ENCODE measurements around the gene FGD2.

Gene FGD2

DNA sequence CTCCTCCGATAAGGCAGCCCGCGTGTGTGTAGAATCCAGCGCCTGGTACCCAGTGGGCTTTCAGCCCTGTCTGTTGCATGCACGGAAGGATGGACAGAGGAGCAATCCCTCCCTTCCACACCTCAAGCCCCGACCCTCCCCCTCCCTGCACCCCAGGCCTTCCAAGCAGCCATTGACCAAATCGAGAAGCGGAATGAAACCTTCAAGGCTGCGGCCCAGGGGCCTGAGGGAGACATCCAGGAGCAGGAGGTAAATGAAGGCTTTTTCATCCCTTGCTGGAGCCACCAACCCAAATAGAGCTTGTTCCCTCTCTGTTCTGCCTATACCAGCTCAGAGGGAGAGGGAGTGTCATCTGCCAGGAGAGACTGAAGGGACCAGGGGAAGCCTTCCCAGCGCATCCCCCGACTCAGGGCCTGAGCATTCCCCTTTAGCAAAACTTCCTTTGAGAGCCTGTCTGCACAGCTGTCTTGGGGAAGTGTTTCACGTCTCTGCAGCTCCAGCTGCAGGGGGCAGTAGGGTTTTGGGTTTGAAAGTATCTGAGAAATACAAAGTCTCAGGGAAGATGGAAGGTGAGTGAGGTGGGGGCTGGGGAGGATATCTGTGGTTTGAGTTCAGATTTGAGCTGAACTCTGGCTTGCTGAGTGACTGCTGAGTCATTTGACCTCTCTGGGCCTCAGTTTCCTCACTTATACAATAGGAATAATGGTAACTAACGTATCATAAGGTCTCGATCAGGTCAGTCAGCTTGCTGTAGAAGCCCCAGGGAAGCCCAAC is 16.1 kb downstream of the FGD2 start:
- no peak overlapping the region for H3K4me3 ChIP-seq (ENCODE audit: low read depth, low read length)
- TF ChIP-seq, protein P1, sequence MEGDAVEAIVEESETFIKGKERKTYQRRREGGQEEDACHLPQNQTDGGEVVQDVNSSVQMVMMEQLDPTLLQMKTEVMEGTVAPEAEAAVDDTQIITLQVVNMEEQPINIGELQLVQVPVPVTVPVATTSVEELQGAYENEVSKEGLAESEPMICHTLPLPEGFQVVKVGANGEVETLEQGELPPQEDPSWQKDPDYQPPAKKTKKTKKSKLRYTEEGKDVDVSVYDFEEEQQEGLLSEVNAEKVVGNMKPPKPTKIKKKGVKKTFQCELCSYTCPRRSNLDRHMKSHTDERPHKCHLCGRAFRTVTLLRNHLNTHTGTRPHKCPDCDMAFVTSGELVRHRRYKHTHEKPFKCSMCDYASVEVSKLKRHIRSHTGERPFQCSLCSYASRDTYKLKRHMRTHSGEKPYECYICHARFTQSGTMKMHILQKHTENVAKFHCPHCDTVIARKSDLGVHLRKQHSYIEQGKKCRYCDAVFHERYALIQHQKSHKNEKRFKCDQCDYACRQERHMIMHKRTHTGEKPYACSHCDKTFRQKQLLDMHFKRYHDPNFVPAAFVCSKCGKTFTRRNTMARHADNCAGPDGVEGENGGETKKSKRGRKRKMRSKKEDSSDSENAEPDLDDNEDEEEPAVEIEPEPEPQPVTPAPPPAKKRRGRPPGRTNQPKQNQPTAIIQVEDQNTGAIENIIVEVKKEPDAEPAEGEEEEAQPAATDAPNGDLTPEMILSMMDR (IDR thresholded peaks at IDR 0.05; ENCODE audit: low read depth, low read length): peak; percentile 64

DNA sequence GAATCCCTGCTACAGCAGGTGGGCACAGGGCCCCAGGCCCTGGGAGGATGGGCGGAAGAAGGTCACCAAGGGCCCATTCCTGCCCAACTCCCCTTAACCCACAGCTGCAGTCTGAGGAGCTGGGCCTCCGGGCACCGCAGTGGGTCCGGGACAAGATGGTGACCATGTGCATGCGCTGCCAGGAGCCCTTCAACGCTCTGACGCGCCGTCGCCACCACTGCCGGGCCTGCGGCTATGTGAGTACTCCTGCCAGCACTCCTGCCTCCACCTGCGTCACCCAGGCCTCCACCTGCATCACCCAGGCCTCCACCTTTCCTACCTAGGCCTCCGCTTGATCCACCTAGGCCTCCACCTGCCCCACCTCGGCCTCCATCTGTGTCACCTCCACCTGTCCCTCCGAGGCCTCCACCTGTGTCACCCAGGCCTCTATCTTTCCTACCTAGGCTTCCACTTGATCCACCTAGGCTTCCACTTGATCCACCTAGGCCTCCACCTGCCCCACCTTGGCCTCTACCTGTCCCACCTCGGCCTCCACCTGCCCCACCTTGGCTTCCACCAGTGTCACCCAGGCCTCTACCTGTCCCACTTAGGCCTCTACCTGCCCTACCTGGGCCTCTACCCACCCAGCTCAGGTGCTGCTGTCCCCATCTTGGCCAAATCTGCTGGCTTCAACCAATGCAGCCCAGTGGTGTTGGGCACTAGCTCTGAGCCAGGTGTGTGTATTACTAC is 16.8 kb downstream of the FGD2 start:
- TF ChIP-seq, protein P1 (IDR thresholded peaks at IDR 0.05; ENCODE audit: low read depth, low read length): no peak

DNA sequence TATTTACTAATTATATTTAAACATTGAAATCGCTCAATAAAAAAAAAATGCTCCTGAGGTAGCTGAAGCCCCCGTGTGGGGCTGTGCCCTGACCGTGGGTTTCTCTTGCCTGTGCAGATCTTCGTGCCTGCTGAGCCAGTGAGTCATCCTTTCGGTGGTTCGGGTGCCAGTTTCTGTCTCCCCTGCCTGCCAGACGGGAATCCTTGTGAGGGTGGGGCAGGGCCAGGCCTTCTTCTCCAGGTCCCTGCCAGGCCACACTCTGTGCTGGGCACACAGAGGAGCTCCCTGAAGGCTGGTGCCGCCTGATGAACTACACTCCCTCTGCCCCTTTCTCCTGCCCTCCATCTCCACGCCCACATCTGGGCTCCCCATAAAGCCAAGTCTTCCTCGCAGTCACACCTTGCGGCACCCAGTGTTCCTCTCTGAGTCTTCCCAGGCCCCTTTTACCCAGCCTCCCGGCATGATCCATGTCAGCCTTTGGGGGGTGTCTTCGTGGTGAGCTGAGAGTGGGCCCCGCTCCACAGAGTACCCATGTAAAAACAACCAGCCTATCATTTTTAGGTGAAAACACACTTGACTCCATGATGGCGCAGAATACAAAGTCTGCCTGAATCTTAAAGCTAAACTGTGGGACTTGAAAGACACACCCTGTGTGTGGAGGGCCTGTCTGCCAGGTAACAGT is 19.3 kb downstream of the FGD2 start:
- H3K4me3 ChIP-seq (ENCODE audit: low read depth, low read length): no peak overlapping the region
- TF ChIP-seq, protein P1 (IDR thresholded peaks at IDR 0.05; ENCODE audit: low read depth, low read length): no peak

More for the DNA sequence above, 16.8 kb downstream of the FGD2 start:
- H3K4me3 ChIP-seq (ENCODE audit: low read depth, low read length): no peak overlapping the region

DNA sequence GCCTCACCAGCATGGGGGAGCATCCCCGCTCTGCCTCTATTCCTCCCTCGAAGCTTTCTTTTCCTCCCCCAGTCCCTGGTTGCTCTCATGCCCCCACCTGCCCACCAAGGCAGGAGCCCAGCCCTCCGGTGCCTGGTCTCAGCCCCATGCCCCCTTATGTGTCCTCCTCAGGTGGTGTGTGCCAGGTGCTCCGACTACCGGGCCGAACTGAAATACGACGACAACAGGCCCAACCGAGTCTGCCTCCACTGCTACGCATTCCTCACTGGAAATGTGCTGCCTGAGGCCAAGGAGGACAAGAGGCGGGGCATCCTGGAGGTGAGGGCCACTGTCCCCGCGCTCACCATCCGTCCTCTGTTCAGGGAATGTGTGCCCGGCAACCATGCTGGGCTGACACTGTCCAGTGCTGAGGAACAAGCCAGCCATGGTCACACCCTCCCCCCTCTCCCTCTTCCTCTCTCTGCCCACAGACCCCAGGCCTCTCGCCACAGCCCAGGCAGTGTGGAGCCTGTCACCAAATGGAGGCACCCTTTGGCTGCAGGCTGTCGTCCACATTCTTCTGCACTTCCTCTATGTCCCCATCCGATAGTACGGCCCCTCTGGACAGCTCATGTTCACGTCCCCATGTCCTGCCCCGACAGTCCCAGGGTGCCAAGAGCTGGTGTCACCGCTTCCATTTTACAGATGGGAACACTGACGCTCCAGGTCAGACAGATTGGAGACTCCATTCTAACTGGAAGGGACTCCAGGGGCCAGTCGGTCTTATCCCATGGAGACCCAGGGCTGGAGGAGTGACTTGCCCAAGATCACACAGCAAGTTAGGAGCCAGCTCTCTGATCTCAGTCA is 20.4 kb downstream of the FGD2 start:
- TF ChIP-seq, protein P1 (IDR thresholded peaks at IDR 0.05; ENCODE audit: low read depth, low read length): no peak
- H3K4me3 ChIP-seq (ENCODE audit: low read depth, low read length): no peak overlapping the region

DNA sequence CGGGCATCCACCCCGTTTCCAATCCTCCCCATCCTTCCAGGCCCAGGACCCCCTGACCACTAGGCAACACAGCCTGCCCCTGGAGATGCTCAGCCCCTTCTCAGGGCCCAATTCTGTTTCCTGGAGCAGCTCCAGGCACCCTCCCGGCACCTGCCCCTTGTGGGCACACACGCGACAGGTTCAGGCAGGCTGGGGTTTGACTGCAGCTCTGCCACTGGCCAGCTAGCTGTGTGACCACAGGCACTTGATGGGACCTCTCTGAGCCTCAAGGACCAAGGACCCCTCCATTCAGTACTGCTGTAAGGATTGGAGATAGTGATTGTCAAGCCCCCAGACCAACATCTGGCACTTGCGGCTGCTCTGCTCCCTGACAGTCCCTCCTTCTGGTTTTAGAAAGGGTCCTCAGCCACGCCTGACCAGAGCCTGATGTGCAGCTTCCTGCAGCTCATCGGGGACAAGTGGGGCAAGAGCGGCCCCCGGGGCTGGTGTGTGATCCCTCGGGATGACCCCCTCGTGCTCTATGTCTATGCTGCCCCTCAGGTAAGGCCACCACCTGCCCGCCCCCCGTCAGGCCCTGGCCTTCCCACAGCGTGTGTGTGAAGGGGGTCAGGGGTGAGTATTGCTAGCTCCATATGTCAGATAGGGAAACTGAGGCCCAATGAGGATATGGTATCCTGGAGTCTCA is 21.7 kb downstream of the FGD2 start:
- TF ChIP-seq, protein P1 (IDR thresholded peaks at IDR 0.05; ENCODE audit: low read depth, low read length): no peak
- no peak overlapping the region for H3K4me3 ChIP-seq (ENCODE audit: low read depth, low read length)

DNA sequence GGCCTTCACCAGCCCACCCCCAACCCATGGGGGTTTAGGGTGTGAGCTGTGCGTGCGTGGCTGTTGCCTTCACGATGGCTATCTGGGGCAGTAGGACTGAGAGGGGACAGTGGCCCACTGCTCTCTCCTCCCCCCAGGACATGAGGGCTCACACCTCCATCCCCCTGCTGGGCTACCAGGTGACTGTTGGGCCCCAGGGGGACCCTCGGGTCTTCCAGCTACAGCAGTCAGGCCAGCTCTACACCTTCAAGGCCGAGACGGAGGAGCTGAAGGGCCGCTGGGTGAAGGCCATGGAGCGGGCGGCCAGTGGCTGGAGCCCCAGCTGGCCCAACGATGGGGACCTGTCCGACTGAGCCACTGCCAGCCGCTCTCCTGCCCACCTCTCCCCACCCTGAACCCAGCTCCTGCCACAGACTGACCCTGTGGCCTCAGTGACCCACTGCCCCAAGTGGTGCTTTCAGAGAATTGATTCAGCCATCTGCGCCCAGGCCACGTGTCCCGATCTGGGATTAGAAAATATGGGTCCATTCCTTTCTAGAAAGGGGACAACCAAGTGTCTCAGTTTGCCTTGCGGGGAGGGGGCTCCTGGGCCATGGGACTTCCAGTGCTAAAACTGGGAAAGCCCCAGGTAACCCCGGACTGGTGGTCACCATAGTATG is 22.5 kb downstream of the FGD2 start:
- TF ChIP-seq, protein P1 (IDR thresholded peaks at IDR 0.05; ENCODE audit: low read depth, low read length): no peak

More for the DNA sequence above, 22.5 kb downstream of the FGD2 start:
- no peak overlapping the region for H3K4me3 ChIP-seq (ENCODE audit: low read depth, low read length)

Data from WI38 (cell line).